Measurements from ENCODE around the gene RFC2. TPM values are rescaled to one million over a fixed set of nuclear protein-coding genes. Genes with fewer than 3 reads are reported as not detected.

RFC2 gene
- total RNA-seq, 2 experiments from 2014 or later, result 70.5 to 76.8 TPM

DNA sequence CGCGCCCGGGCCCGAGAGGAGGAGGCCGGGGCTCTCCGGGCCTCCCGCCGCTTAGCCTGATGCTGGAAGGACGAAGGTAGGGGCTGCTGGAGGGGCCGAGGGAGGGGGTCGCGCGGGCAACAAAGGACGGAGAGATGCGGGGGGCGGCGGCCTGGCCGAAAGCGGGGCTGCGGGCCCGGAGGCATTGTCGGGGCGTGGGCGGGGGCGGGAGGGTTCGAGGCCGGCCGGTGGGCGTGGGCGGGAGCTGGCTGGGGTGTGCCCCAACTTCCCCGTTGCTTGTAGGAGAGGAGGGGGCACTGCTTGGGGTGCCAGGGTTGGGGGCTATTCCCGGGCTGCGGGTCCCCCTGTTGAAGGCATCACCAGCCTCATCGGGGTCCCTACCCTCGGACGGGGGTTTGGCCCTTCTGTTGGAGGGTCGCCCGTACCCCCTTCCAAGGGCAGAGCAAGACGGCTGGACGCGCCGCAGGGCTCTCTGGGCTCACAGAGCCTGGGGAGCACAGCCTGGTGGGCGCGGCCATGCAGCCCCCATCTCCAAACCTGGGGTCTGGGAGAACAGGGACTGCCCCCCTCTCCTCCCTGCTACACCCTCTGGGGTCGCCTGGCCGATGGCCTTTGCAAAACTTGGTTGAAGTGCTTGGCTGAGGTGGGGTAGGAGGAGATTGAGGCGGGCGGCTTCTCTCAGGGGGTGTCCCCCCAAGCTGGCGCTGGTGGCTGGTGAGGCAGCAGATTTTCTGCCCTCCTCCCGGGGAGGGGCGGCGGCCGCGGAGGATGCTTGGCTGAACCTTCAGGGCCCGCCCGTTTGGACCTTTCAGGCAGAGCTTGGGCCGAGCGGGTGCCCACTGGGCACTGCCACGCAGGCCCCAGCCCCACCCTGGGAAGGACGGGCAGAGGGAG, 35.7 kb upstream of the RFC2 start:
- CTCF ChIA-PET, result interaction anchor here (1.2 to 4.3 kb wide), 4 partner anchors 15 to 84 kb away, joined by 3 to 28 read pairs (median 17); no protein-coding TSS in a partner anchor
- no peak overlapping the region for H3K27ac Mint-ChIP-seq
- H3K36me3 Mint-ChIP-seq, result no peaks in the 10 kb centered on the region
- H3K9me3 Mint-ChIP-seq (ENCODE audit: low read depth), result no peaks in the 10 kb centered on the region
- H3K27me3 Mint-ChIP-seq, result peaks cover 53% of the 10 kb centered on the region
- no peak overlapping the region for H3K4me3 Mint-ChIP-seq
- peaks cover 20% of the 10 kb centered on the region for H3K4me1 Mint-ChIP-seq
- no peak for ATAC-seq
- DNase-seq, result no peak

DNA sequence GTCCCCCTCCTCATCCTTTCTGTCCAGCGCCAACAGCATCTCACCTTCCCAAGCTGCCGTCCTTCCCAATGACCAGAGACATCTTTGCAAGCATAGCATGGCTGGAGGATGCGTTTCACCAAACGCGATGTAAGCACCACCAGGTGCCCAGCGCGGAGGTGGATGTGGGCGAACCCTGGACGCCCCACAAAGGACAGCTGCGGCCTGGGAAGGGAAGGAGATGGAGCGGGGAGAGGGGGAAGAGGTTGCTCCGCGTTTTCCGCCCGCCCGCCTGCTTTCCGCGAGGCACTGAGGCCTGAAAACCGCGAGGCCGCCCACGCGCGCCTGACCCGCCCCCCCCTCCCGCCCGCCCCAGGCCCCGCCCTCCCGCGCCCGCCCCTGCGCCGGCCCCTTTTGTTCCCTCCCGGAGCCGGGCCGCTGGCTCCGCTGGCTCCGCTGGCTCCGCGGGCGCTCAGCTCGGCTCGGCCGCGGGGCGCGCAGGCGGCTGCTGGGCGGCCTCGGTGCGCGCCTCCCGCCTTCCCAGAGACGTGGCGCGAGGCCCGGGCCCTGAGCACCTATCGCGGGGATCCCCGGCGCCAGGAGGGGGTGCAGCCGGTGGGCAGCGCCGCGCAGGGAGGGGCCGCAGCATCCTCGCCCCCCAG, 34.9 kb upstream of the RFC2 start, which contains the start of gene CLIP2:
Gene CLIP2, plus strand, starts transcription at position 390 of the 641 bp plus-strand sequence. CDS start 28,140 bp downstream, outside the sequence.
- Mint-ChIP-seq H3K4me3 (peak within 1 kb of the TSS; percentile 74), H3K9me3 (ENCODE audit: low read depth) (no peaks in the 10 kb centered on the region), H3K36me3 (no peaks in the 10 kb centered on the region), H3K27ac (peak within 1 kb of the TSS; percentile 58), H3K4me1 (peaks cover 20% of the 10 kb centered on the region), H3K27me3 (peaks cover 51% of the 10 kb centered on the region)
- peak; percentile 91 for ATAC-seq
- CTCF ChIA-PET, result interaction anchor here (1.6 to 4.3 kb wide), 4 partner anchors 14 to 112 kb away, joined by 7 to 28 read pairs (median 17); no protein-coding TSS in a partner anchor
- DNase-seq, result peak; percentile 76

DNA sequence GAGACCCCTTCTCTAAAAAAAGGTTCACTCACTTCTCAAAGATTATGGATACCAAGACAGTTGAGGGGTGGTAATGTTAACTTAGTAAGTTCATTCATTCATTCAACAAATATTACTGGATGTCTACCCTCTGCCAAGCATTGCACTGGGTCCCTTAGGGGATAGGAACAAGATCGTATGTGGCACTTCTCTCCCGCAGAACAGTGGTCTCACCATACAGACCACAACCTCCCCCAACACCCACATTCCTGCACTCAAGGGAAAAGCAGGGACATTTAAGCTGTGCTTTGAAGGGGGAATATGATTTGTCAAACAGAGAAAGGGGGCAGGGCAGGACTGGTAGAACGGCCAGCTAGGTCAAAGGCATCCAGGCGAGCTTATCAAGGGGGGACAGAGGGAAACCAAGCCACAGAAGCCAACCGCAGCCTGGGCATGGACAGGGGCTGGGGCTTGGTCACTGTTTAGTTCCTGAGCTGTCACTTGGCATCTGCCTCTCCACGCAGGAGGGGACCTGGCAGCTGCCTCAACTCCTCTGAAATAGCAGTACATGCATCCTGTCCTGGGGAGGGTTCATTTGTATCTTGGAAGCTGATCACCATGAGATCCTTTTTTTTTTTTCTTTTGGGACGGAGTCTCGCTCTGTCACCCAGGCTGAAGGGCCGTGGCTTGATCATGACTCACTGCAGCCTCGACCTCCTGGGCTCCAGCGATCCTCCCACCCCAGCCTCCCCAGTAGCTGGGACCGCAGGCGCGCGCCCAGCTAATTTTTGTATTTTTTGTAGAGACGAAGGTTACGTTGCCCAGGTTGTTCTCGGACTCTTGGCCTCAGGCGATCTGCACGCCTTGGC, 34.1 kb upstream of the RFC2 start:
- no peak for ATAC-seq
- DNase-seq, result no peak
- Mint-ChIP-seq H3K9me3 (ENCODE audit: low read depth) (no peaks in the 10 kb centered on the region), H3K27ac (peak overlapping the region; percentile 58), H3K36me3 (no peaks in the 10 kb centered on the region), H3K27me3 (peaks cover 48% of the 10 kb centered on the region), H3K4me3 (peak overlapping the region; percentile 74), H3K4me1 (peaks cover 16% of the 10 kb centered on the region)
- CTCF ChIA-PET, result interaction anchor here (1.1 to 4.3 kb wide), 5 partner anchors 9 to 113 kb away, joined by 4 to 28 read pairs (median 11); no protein-coding TSS in a partner anchor

DNA sequence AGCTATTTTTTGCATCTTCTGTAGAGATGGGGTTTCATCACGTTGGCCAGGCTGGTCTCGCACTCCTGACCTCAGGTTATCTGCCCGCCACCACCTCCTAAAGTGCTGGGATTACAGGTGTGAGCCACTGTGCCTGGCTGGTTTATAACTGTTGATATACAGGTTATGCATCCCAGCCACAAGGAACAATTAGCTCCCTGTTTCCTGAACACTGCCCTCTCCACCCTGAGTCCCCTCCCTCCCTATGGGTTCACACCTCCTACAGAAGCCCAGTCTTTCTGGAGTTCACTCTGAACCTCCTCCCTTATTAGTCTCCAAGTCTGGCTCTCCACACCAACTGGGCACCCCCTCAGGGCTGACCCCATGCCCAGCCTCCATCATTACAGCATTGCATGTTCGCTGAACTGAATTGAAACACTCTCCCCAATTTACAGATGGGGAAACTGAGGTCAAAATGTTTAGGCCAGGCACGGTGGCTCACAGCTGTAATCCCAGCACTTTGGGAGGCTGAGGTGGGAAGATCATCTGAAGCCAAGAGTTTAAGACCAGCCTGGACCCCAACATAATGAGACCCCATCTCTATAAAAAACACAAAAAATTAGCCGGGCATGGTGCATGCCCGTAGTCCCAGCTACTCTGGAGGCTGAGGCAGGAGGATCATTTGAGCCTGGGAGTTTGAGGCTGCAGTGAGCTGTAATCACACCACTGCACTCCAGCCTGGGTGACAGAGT, 33.3 kb upstream of the RFC2 start:
- CTCF ChIA-PET, result interaction anchor here (1.1 to 4.3 kb wide), 6 partner anchors 8 to 114 kb away, joined by 4 to 28 read pairs (median 10); no protein-coding TSS in a partner anchor
- ATAC-seq (no peak), DNase-seq (no peak)
- Mint-ChIP-seq H3K36me3 (no peaks in the 10 kb centered on the region), H3K27me3 (peaks cover 43% of the 10 kb centered on the region), H3K27ac (no peak overlapping the region), H3K4me1 (peaks cover 15% of the 10 kb centered on the region), H3K9me3 (ENCODE audit: low read depth) (no peaks in the 10 kb centered on the region), H3K4me3 (no peak overlapping the region)

DNA sequence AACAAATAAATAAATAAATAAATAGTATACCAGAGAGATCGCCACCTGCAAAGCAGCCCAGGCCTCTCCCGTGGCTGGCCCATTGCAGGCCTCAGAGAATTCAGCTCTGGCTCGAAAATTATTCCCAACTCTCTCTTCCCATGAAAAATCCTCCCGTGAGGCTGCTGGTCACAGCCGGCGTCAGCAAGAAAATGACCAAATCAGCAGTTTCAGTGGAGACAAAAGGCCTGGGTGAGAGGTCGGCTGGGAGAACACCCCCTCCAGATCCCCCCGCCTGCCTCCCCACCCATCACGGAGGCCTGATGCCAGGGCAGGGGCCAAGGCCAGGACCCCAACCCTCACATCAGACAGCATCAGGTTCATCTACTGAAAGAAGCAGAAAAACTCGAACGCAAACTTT, 31.9 kb upstream of the RFC2 start:
- no peak for ATAC-seq
- Mint-ChIP-seq H3K36me3 (no peaks in the 10 kb centered on the region), H3K4me1 (peaks cover 15% of the 10 kb centered on the region), H3K27me3 (peaks cover 31% of the 10 kb centered on the region), H3K4me3 (no peak overlapping the region), H3K9me3 (ENCODE audit: low read depth) (no peaks in the 10 kb centered on the region), H3K27ac (no peak overlapping the region)
- DNase-seq, result no peak
- CTCF ChIA-PET, result interaction anchor here (1.2 kb wide), 1 partner anchor 10 kb away, joined by 8 read pairs; no protein-coding TSS in a partner anchor

DNA sequence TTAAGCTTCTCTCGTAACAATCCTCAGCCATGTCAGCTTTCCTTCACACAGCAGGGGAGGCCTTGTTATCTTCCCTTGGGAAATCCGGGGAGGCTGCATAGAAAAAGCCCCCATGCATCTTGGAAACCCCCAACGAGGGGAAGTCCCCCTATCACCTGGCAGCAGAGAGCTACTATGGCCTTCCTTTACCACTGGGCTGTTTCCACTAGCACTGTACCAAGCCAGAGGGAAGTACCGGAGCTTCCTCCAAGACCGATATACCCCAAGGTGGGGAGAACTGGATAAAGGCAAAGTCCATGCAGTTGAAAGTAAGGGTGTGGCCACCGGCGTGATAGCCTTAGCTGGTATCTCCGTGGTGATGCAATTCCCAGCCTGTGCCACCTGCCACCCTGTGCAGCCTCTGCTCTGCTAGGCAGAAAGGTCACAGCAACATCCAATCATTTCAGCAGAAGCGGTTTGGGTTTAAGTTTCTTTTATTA, 30.6 kb upstream of the RFC2 start:
- H3K9me3 Mint-ChIP-seq (ENCODE audit: low read depth), result no peaks in the 10 kb centered on the region
- DNase-seq, result no peak
- H3K4me1 Mint-ChIP-seq, result peaks cover 11% of the 10 kb centered on the region
- H3K27ac Mint-ChIP-seq, result no peak overlapping the region
- no peaks in the 10 kb centered on the region for H3K36me3 Mint-ChIP-seq
- peaks cover 20% of the 10 kb centered on the region for H3K27me3 Mint-ChIP-seq
- no peak for ATAC-seq
- no peak overlapping the region for H3K4me3 Mint-ChIP-seq
- CTCF ChIA-PET, result no interaction called here

DNA sequence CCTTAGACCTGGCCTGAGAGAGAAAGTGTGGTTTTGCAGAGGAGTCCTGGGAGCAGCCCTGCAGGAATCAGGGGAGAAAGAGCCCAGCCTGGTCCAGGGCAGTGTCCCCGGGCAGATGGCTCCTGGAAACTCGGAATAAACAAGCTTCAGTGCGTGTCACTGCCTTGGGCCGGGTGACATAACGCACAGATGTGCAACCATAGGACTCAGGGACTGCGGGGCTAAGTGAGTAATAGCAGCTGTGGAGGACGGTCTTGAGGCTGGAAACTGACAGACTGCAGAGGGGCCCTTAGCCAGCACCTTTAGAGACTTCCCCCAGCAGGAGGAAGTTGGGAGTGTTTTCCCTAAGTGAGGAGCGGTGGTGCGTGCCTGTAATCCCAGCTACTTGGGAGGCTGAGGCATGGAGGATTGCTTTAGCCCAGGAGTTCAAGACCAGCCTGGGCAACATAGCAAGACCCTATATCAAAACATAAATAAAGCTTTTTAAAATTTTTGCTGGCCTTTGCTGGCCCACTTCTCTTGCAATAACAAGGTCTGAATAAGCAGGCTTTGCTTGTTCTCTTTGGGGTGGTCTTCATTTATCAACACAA, 29.8 kb upstream of the RFC2 start:
- CTCF ChIA-PET, result interaction anchor here (1.0 to 1.4 kb wide), 2 partner anchors 10 to 77 kb away, joined by 3 to 4 read pairs; no protein-coding TSS in a partner anchor
- Mint-ChIP-seq H3K27me3 (peaks cover 22% of the 10 kb centered on the region), H3K4me1 (peaks cover 9% of the 10 kb centered on the region), H3K27ac (no peak overlapping the region), H3K4me3 (no peak overlapping the region), H3K36me3 (no peaks in the 10 kb centered on the region), H3K9me3 (ENCODE audit: low read depth) (no peaks in the 10 kb centered on the region)
- no peak for ATAC-seq
- no peak for DNase-seq

DNA sequence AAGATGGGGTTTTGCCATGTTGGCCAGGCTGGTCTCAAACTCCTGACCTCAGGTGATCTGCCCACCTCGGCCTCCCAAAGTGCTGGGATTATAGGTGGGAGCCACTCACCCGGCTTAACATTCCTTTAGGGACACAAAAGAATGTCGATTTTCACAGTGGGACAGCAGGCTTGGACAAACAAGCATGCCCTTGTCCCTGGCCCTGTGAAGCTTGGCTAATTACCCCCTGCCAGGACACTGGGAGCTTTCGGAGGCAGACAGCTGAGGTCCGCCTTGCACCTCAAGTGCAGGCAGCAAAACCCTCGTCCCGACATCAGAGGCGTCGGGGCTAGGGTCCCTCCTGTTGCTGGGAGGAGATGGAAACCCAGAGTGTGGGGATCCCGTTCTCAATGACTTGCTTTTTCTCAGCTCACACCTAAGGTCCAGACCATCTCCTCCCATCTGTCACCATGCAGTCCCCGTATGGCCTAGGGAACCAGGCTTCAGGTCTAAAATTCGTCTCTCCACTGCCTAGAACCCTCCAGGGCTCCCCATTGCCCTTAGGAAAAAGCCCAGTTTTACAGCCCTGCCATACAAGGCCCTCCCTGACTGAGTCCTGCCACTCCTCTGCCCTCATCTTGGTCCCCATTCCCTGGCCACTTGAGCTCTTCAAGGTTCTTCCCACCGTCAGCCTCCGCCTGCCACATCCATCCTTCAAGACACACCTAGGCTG, 28.7 kb upstream of the RFC2 start:
- Mint-ChIP-seq H3K27ac (no peak overlapping the region), H3K9me3 (ENCODE audit: low read depth) (no peaks in the 10 kb centered on the region), H3K36me3 (no peaks in the 10 kb centered on the region), H3K4me1 (peaks cover under 1% of the 10 kb centered on the region), H3K27me3 (peaks cover 11% of the 10 kb centered on the region), H3K4me3 (no peak overlapping the region)
- ATAC-seq, result no peak
- DNase-seq, result no peak
- CTCF ChIA-PET, result interaction anchor here (1.4 kb wide), 1 partner anchor 9 kb away, joined by 4 read pairs; no protein-coding TSS in a partner anchor

DNA sequence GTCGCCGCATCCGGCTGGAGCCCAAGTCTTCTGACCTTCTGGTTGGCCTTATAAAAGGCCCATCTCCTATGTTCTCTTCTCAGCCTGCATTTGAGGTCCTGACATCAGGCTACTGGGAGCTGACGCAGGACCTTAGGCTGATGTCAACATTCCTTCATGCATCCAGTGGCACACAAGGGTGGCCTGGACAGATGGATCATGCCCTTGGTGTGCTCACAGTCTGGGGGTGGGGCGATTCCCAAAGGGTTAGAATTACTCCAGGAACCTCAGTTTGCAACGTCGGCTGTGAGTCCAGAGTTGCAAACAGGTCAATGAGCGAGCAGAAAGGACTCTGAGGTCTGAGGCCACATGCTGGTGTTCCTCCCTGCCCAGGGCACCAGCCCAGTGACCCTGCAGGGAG, 26.8 kb upstream of the RFC2 start:
- Mint-ChIP-seq H3K4me3 (no peak overlapping the region), H3K27me3 (peaks cover 3% of the 10 kb centered on the region), H3K36me3 (no peaks in the 10 kb centered on the region), H3K4me1 (no peaks in the 10 kb centered on the region), H3K9me3 (ENCODE audit: low read depth) (no peaks in the 10 kb centered on the region), H3K27ac (no peak overlapping the region)
- no peak for ATAC-seq
- DNase-seq, result no peak
- CTCF ChIA-PET, result interaction anchor here (1.2 to 1.6 kb wide), 2 partner anchors 75 to 120 kb away, joined by 3 to 4 read pairs; no protein-coding TSS in a partner anchor

DNA sequence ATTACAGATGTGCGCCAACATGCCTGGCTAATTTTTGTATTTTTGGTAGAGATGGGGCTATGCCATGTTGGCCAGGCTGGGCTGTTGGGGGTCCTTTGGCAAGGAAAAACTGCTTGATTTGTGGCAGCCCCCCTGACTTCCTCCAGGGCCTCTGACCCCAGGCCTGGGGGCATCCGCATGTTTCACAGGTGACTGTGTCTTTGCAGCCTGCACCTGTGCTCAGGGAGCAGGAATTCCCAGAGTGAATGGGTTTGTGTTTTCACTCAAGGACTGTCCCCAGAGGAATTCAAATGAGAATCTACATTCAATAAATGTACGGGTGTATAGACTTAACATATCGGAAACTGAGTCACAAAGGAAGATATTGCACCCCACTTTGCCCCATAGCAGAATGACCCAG, 23.4 kb upstream of the RFC2 start:
- no peak overlapping the region for H3K4me3 Mint-ChIP-seq
- no peak for DNase-seq
- no peaks in the 10 kb centered on the region for H3K9me3 Mint-ChIP-seq (ENCODE audit: low read depth)
- peaks cover 5% of the 10 kb centered on the region for H3K27me3 Mint-ChIP-seq
- H3K4me1 Mint-ChIP-seq, result peaks cover 3% of the 10 kb centered on the region
- no peak overlapping the region for H3K27ac Mint-ChIP-seq
- no peaks in the 10 kb centered on the region for H3K36me3 Mint-ChIP-seq
- CTCF ChIA-PET, result no interaction called here
- no peak for ATAC-seq

DNA sequence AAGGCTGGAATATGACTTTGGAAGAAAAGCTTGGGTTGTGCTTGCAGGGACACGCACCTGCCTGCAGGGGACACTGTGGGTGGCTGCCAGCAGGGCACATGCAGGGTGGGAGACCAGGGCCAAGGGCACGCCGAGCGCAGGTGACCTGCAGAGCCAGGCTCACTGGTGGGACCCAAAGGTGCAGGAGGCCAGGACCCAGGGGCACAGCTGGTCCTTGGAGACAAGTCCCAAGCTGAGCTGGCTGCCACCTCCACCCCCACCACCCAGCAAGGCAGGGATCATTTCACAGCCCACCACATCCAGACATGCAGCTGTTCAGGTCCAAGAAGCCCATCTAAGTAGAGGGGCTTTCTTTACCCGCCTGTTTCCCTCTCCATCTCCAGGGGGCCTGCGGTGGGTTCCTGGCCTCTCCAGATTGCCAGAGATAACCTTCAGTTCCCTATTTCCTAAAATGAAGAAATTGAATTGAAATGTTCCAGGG, 21.2 kb upstream of the RFC2 start:
- H3K27ac Mint-ChIP-seq, result no peak overlapping the region
- peaks cover 17% of the 10 kb centered on the region for H3K4me1 Mint-ChIP-seq
- ATAC-seq (no peak), DNase-seq (no peak)
- H3K9me3 Mint-ChIP-seq (ENCODE audit: low read depth), result no peaks in the 10 kb centered on the region
- CTCF ChIA-PET, result interaction anchor here (0.9 to 2.6 kb wide), 7 partner anchors 11 to 126 kb away, joined by 3 to 14 read pairs (median 8); partner anchors contain the start of gene CLIP2
- peaks cover 5% of the 10 kb centered on the region for H3K27me3 Mint-ChIP-seq
- H3K4me3 Mint-ChIP-seq, result no peak overlapping the region
- no peaks in the 10 kb centered on the region for H3K36me3 Mint-ChIP-seq

Data from activated CD8-positive, alpha-beta memory T cell treated with anti-CD3 and anti-CD28 coated beads, Interleukin-2, amount 10 ng/mL, durations not matched to agents 7 days and 5 days (primary cell).